Skin of body (tissue), 2 donors: ENCODE measurements around the gene GLS2. TPM values are rescaled to one million over a fixed set of nuclear protein-coding genes. Genes with fewer than 3 reads are reported as not detected.
"Not testable (repeated sequence)": the region's sequence is repeated elsewhere in the genome, so short reads cannot be mapped to it uniquely, and the experiment has no call there.

Experiments
- DNase-seq: peaks from one replicate; lab custom pipeline; 2025; lab: John Stamatoyannopoulos, UW
- total RNA-seq: library from RNA; depleted of rRNA; stranded (reverse); fragments of >200 nt; gene quantifications from one replicate; pipeline ENCODE4 v1.2.3, GENCODE V29; 2014

Gene GLS2
- total RNA-seq = 2.1 TPM

- DNase-seq = peak; percentile 18
Measured at GRCh38 chr12:56488041-56488955, at the start of gene GLS2. TSS of gene GLS2 (minus strand) at chr12:56488161. CDS start at chr12:56488118, 43 bp downstream.

GRCh38 chr12:56537546-56537945 lies 49.6 kb upstream of the GLS2 start:
- DNase-seq = no peak

- no peak for DNase-seq
Measured at GRCh38 chr12:56530390-56531055, 42.6 kb upstream of the GLS2 start.

- no peak for DNase-seq
Measured at GRCh38 chr12:56529656-56530055, 41.7 kb upstream of the GLS2 start.

GRCh38 chr12:56528846-56529245 lies 40.9 kb upstream of the GLS2 start:
- DNase-seq = no peak

GRCh38 chr12:56522411-56523193 lies 34.6 kb upstream of the GLS2 start:
- peak; percentile 52 for DNase-seq

GRCh38 chr12:56521590-56522371 lies 33.8 kb upstream of the GLS2 start, which contains the start of gene RBMS2:
TSS of gene RBMS2 (plus strand) at chr12:56521820. CDS start at chr12:56522024, 204 bp downstream.
- DNase-seq = peak; percentile 97

GRCh38 chr12:56521209-56521589 lies 33.2 kb upstream of the GLS2 start:
- DNase-seq = no peak

GRCh38 chr12:56520506-56520905 lies 32.5 kb upstream of the GLS2 start:
- DNase-seq = peak; percentile 56

GRCh38 chr12:56520048-56520447 lies 32.1 kb upstream of the GLS2 start:
- peak; percentile 12 for DNase-seq

GRCh38 chr12:56518570-56518969 lies 30.6 kb upstream of the GLS2 start:
- DNase-seq = no peak

GRCh38 chr12:56517854-56518253 lies 29.9 kb upstream of the GLS2 start:
- DNase-seq = no peak

GRCh38 chr12:56514014-56514318 lies 26.0 kb upstream of the GLS2 start:
- DNase-seq = not testable (repeated sequence)

- no peak for DNase-seq
Measured at GRCh38 chr12:56510786-56511185, 22.8 kb upstream of the GLS2 start.

GRCh38 chr12:56499879-56500278 lies 11.9 kb upstream of the GLS2 start:
- not testable (repeated sequence) for DNase-seq

- not testable (repeated sequence) for DNase-seq
Measured at GRCh38 chr12:56499452-56499851, 11.5 kb upstream of the GLS2 start.

- DNase-seq = not testable (repeated sequence)
Measured at GRCh38 chr12:56498126-56498902, 10.4 kb upstream of the GLS2 start.

GRCh38 chr12:56496704-56497103 lies 8.7 kb upstream of the GLS2 start:
- not testable (repeated sequence) for DNase-seq

GRCh38 chr12:56494481-56494880 lies 6.5 kb upstream of the GLS2 start:
- DNase-seq = not testable (repeated sequence)

- not testable (repeated sequence) for DNase-seq
Measured at GRCh38 chr12:56494106-56494415, 6.1 kb upstream of the GLS2 start.
